Suppressor macrophage (primary cell): ENCODE measurements around the gene TUBA4A.

Source experiments
- DNase-seq, 4 experiments: peaks; one replicate each; pipeline ENCODE4 v3.0.0-alpha.2; 2020 to 2022

The TUBA4A gene

DNA sequence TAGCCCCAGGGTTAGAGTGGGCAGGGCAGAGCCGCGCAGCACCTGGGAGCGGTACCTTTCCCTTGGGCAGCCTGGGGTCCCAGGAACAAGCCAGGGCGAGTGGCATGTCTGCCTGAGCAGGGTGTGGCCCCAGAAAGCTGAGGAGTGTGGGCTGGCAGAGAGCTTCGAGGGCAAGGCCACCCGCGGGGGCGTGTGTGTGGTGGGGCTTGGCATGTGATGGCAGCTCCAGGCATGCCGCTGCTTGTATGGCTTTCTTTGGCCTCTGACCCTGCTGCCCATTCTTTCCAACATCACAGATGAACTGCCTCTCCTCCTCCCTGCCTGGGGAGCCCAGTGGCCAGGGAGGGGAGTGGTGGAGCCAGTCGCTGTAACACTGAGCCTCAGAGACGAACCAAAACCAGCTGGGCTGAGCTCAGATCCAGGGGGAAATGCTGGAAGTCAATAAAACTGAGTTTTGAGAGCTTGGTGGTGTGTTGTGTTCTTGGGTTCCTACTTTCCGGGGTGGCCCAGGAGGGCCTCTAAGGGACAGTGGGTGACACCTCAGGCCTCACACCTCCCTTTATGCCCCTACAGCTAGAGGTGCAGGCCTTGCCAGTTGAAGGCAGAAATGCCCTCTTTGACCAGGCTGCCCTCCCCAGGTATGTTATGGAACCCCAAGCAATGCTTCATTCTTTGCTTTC, 32.9 kb upstream of the TUBA4A start:
- peak in 1 of 4 experiments; percentile 27 for DNase-seq

DNA sequence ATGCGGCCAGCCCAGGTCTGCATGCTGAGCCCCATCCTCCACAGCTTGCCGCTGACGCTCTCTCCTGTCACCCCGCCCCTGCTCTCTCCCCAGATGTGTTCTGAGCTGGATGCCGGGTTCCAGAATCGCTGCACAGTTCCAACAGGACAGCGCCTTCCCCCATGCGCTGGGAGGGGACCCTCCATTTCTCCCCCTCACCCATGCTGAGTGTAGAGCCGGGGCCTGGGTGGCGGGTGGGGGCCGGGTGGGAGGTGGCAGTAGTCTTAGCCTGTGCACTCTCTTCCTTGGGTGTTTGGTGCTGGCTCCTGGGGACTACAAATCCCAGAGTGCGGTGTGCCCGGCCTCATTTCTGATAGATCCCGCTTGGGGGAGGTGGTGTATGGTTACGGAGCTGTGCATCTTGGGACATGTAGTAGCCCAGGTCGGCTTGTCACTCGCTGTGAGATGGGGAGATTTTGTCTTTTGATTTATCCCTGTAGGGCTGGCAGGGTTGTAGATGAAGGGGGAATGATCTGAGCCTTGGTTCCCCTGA, 32.2 kb upstream of the TUBA4A start:
- no peak for DNase-seq

DNA sequence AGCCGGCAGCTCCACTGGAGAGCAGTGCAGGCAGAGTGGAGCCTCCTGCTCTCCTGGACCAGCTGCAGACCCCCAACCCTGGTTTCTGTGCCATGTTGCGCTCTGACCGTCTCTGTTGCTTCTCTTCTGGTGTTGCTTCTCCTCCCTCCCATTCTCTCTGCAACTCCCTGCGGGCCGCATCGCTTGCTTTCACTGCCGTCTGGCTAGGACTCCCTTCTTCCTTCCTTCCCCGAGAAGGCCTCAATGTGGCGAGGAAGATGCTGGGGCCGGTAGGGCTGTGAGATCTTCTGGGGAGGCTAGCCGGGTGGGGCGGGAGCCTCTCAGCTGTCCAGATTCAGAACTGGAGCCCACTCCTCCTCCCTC, 31.6 kb upstream of the TUBA4A start:
- DNase-seq = no peak

DNA sequence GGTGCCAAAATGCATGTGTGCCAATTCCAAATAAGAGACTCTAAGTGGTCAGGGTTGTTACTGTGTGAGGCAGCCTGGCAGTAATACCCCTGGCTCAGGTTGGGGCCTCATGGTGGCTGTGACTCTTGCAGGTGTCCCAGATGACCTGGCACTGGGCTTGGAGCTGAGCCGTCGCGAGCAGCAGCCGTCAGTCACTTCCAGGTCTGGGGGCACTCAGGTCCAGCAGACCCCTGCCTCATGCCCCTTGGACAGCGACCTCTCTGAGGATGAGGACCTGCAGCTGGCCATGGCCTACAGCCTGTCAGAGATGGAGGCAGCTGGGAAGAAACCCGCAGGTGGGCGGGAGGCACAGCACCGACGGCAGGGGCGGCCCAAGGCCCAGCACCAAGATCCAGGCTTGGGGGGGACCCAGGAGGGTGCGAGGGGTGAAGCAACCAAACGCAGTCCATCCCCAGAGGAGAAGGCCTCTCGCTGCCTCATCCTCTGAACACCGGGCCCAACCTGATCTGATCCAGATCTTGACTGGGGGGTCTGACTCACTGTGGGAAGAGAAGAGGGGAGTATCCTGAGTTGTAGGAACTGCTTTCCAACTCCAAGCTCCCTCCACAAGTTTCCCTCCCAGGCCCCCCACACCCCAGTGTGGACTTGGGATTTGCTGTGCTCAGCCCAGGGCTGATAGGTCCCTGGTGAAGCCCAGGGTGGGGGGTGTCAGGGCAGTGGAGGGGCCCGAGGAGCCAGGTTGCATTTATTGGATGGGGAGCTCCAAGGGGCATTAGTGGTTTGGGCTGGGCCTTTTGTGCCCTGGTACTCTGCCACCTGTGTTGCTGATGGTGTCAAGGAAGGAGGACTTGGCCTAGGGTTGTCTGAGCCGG, 31.0 kb upstream of the TUBA4A start:
- no peak for DNase-seq

DNA sequence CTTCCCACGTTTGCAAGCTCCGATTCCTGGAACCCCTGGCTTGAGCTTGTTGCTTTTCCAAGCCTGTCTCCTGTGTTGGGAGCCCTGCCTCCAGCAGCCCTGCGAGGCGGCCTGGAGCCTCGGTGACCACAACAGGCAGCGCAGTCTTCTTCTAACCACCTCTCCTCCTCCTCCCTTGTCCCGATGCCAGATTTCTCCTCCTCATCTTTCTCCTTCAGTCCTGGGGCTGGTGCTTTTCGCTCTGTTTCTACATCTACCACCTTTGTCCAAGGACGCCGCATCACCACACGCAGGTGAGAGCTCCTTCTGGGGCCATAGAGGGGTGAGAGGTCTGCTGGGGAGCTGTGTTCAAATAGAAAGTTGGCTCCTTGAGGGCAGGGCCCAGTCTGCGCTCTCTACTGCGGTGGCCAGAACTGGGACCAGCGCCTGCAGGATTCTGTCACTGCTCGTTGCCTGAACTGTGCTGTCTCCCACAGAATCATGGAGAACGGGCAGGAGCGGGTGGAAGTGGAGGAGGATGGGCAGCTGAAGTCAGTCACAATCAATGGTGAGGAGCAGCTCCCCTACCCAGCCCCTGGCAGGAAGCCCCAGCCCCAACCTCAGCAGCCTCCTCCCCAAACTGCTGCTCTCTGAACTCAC, 29.3 kb upstream of the TUBA4A start:
- no peak for DNase-seq

DNA sequence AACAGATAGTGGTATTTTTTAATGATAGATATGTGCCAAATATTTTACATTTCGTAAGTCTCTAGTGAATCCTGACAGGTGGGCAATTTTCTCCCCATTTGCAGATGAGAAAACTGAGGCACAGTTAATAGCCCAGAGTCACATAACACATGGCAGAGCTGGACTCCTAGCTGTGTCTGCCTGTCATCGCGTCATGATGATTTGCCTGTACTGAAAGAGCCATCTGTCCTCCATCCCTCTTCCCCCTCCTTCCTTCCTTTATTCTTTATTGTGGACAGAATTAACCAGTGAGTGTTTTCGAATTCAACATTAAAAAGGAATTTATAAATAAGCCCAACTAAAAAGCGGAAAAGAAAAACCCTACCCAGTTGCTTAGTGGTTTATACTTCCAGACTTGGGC, 28.7 kb upstream of the TUBA4A start:
- no peak for DNase-seq

DNA sequence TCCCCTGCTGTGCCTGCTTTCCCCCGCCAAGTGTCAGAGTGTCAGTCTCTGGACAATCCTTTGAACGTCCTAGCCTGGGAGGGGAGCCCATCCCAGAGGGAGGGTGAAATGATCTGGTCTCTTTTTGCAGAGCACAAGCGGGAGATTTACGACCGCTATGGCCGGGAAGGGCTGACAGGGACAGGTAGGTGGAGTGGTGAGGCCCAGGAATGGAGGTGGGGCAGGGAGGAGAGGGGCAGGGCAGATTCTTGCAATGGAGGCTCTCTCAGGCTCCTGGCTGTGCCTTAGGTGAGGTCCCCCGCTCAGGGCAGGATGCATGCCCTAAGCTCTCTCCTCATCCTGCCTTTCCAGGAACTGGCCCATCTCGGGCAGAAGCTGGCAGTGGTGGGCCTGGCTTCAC, 27.9 kb upstream of the TUBA4A start:
- DNase-seq = no peak

DNA sequence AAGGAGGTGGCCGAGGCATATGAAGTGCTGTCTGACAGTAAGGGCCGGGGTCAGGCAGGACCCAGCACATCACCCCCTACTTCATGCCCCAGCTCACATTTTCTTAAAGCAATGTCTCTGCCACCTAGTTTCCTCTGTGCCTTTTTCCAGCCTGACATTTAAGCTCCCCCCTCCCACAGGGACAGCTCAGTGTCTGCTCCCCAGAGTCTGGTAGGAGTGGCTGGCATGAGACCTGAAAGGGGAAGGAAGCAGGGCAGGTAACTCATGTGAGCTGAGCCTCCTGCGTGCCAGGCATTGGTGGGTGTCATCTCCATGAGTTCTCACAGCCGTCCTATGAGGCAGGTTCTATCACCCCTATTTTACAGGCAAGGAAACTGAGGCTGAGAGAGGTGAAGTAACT, 26.9 kb upstream of the TUBA4A start:
- peak in 1 of 4 experiments; percentile 28 for DNase-seq

DNA sequence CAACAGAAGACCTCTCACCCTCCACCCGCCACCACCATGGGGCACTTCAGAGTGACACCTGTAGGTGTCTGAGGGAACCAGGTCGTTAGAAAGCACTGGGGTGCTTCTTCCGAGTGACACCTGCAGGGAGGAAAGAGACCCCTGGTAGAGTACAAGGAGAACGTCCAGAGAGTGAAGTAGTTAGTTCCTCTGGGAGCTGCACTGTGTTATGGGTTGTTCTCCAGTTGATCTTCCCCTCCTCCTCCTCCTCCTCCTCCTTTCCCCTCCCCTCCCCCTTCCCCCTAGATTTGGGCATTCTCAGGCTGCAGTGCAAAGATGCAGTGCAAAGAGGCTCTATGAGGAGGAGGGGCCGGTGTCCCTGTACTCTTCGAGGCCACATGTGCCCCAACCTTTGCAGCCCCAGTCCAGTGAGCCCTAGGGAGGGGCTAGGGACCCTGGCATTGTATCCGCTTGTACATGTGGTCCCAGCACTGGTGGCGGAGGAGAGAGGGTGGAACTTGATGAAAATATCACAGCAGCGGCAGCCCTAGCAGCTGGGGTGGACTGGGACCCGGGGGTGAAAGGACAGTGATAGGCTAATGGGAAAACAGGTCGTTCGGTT, 26.3 kb upstream of the TUBA4A start:
- DNase-seq = no peak

DNA sequence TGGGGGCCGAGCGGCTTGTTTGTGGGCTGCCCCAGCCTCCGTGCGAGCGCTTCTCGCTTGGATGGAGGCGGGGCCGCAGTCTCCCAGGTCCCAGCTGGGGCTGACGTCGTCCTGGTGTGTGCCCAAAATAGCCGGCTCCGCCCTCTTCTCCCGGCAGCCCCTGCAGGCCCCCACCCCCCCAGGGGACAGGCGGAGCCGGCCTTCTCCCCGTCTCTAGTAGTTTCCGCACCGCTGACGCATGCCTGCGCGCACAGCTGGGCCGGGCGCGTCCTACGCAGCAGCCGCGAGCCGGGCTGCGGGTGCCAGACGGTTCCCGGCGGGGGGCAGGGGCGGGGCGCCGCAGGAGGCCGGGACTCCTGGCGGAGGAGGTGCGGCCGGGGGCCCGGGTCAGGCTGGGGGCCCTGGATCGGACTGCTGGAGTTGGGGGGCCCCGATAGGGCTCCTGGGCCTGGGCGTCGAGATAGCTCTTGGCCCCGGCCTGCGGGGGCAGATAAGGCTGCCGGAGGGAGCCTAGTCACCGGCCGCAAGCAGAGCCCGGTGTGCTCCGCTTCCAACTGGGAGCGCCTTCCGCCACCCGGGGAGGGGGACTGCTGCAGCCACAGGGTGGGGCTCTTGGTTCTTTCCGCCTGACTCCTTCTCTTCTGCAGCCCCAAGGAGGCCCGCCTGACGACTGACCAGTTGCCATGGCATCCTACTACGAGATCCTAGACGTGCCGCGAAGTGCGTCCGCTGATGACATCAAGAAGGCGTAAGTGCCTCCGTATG, 25.6 kb upstream of the TUBA4A start, which contains the start of gene DNAJB2:
DNAJB2 (plus strand) TSS at position 216 of the 765 bp plus-strand sequence; CDS start at position 684, 468 bp downstream.
- peak; percentile 99 to 100 (median 100) for DNase-seq

DNA sequence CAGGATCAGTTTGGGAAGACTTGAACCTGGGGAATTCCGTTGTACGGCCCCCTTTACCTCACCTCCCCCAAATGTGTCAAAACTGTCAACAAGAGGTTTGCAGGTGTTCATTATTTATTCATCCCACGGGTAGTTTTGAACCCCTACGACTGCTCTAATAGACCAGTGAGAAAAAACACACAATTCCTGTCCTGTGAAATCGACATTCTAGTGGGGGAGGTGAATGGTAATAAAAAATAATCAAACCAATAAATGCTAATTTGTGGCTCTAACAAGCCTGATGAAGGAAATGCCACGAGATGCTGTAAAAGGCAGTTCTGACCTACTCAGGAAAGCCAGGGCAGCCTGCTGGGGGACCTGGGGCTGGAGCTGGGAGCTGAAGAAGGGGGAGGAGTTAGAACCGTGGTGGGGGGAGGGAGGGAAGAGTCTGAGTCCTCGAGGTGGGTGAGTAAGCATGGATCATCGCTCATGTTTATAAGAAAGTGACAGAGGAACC, 25.0 kb upstream of the TUBA4A start:
- DNase-seq = no peak

DNA sequence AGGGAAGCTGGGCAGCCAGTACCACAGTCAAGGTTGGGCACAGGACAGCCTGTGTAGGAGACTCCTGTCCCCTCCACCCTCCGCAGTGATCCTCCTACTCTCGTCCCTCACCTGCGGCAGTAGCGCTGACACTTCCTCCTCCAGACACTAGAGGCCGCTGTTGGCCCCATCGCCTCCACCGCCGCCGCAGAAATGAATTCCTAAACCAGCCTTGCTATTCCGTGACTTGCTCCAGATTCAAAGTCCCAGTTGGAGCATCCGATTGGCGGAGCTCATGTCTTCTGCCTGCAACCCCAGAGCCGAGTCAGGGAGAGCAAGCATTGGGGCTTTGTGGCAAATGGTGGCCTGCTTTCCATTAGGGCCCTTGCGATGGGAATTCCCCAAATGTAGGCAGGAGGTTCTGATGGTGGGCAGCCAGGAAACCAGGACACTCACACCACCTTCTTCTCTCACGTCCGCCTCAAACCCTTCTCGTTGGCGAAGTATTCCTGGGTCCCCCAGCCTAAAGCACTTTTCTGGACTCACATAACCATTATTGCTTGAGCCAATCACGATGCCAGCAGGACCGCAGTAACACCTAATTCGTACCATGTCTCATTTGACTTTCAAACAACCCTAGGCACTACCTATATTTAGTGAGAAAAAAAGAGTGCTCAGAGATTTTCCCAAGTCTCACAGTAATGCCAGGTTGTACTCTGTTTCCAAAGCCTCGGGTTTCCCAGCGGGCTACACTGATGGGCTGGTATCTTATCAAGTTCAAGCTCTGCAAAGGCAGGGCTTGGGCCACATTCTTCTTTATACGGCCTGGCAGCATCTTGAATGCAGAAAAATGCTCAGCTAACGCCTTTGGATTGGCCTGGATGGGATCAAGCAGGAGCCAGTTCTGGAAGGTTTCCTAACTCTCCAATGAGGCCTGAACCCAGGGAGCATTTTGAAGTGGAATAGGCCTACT, 24.3 kb upstream of the TUBA4A start:
- DNase-seq = peak; percentile 74 to 83 (median 82)

DNA sequence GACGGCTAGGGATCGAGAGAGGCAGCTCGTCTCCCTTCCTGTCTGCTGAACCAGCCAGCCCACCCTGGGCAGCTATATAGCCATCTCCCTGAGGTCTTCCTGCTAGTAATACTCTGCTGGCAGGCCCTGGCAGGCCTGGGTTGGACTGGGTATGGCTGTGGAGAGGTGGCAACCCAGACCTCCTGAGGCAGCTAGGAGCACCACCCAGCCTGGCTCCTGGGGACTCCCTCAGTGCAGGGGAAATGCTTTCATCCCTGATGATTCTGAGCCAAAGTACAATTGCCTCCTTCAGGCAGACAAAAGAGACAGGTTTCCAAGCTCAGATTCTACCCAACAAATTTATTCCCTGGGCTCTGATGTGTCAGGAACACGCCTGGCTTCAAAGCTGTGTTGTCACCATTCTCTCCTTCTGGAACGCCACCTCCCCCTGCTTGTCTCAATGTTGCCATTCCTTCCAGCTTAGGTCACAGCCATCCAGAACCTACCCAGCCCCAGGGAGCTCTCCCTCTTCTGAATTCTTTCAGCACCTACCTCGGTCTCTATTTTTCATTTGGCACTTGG, 20.7 kb upstream of the TUBA4A start:
- no peak for DNase-seq

DNA sequence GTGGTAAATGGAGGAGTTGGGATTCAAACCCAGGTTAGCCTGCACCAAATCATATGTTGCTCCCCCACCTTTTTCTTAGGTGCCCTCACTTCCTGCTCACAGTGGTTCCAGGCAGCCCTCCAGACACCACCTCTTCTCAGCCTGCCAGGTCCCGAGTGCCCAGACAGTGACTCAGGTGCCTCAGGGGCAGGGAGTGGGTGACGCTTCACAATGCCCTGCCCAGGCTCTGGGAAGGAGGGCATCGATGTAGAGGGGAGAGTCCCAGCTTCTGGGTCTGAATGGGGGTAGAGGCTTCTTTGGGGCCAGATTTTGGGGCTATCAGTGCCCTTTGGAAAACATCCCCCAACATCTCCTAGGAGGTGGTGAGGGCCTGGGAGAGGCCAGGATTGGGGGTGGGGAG, 20.2 kb upstream of the TUBA4A start:
- DNase-seq = no peak

DNA sequence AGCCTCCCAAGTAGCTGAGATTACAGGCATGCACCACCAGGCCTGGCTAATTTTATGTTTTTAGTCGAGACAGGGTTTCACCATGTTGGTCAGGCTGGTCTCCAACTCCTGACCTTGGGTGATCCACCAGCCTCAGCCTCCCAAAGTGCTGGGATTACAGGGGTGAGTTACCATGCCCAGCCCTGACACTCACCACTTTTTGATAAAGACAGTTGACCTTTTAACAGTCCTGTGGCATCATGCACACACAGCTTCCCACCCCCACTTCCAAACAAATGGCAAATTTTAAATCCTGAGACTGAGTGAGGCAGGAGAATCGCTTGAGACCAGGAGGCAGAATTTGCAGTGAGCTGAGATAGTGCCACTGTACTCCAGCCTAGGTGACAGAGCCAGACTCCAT, 19.3 kb upstream of the TUBA4A start:
- peak; percentile 40 to 64 (median 48) for DNase-seq

DNA sequence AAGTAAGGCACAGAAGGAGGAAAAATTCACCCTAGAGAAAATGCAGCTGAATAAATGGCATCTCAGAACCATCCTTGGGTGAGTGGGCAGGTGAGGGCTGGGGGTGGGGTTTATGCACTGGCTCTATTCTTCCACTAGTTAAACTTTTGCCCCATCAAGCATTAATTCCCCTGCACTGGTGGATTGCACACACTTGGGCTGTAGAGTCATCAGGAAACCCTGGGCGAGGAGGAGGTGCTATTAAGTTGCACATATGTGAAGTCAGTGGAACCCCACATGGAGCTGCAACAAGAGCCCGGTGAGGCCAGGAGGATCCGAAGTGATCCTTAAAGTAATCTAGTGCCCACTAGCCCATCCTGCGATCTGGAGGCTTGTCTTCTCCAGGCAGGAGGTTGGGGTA, 18.6 kb upstream of the TUBA4A start:
- DNase-seq = peak in 3 of 4 experiments; percentile 38 to 54 (median 46)

DNA sequence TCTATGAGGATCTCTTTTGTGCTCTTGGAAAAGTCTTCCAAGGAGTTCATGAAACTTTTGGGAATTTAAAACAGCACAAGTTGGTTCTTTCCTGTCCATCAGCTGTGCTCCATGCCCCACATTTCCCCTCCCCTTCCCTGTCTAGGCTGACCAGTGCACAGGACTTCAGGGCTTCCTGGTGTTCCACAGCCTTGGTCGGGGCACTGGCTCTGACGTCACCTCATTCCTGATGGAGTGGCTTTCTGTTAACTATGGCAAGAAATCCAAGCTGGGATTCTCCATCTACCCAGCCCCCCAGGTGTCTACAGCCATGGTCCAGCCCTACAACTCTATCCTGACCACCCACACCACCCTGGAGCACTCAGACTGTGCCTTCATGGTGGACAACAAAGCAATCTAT, 17.3 kb upstream of the TUBA4A start:
- no peak for DNase-seq

DNA sequence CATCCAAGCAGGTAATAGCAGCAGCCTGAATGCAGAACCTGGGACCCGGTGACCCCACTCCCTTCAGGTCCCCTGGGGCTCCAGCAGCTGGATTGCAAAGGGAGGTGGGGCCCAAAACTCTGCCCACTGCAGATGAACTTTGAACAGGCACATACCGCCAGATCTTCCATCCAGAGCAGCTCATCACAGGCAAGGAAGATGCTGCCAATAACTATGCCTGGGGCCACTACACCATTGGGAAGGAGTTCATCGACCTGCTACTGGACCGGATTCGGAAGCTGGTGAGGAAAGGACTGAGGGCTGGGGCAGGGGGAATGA, 16.3 kb upstream of the TUBA4A start:
- no peak for DNase-seq

DNA sequence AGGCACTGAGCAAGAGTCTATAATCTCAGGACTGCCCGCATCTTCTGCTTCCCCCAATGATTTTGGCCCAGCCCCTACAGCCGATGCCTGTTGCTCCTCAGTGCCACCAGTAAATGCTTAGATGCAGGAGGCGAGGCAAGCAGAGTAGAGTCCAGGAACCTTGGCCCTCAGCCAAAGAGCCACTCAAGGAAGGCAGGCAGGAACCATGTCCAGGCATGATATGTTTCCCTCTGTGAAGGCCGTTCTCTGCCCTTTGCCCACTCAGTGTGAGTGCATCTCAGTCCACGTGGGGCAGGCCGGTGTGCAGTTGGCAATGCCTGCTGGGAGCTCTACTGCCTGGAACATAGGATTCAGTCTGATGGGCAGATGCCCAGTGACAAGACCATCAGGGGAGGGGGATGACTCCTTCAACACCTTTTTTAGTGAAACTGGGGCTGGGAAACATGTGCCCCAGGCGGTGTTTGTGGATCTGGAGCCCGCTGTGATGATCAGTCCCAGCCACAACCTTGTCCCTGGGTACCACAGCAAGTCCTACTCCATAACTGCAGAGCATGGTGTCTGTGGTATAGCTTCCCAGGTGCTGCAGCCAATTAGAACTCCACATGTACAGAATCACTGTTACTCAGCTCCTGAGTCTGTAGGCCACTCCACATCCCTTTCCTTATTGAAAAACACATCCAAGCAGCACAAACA, 15.8 kb upstream of the TUBA4A start:
- no peak for DNase-seq

DNA sequence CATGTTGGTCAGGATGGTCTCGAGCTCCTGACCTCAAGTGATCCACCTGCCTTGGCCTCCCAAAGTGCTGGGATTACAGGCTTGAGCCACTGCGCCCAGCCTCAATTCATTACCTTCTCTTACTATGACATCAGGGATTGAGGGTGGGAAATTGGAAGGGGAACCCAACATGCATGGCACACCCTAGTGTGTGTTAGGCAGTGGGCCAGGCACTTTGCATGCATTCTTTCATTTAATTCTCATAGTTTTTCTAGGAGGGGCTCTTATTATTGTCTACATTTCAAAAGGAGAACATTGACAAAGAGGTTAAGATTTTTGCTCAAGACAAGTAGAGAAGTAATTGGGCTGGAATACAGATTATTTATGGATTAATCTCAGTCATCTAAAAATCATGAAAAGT, 14.6 kb upstream of the TUBA4A start:
- no peak for DNase-seq
